GM19328 (cell line): ENCODE measurements around the gene HERC3.
A peak's percentile ranks its signal among the peaks of the same experiment; 100 is the strongest.

ENCODE experiments used
- ATAC-seq: cut with Tn5 transposase; IDR thresholded peaks from one replicate; pipeline ENCODE4 v1.9.1; 2021; ENCODE audit warnings: mild to moderate bottlenecking, moderate library complexity; ENCODE audit not compliant: unreplicated experiment

The HERC3 gene

DNA sequence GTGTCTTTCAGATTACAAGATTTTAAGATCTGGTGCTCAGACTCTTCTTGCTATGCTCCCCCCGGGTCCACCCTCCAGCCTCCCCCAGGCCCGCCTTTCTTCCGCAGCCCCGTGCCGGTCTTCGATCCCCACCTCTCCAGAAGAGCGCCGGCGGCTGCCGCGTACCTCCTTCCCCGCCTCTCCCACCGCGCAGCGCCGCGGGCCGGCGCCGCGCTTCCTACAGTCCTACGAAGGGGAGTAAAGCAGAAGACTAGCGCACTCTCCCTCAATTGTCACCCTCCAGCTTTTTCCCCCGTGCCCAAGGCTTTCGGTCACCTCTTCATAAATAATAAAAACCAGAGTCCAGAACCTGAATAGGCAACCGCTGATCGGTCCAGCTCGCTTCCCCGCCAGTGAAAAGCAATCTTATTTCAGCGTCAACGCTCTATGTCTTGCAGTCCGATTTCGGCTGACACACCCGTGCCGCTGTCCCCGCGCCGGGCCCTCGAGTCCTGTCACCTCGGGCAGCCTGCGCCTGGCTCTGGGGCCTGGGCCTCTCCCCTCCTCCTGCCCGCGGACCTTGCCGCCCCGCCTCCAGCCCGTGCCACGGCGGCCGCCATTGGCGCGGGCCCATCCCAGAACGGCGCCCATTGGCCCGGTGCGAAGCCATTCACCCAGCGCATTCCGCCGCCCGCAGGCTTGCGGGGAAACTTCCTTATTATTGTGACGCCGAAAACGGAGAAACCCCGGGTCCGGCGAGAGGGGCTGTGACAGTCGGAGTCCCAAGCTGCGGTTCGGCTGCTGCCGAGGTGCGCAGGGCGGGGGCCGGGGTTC, at the start of gene HERC3:
HERC3 (plus strand) TSS at position 694 of the 813 bp plus-strand sequence. CDS start 13,344 bp downstream, outside the sequence.
- peak; percentile 97 for ATAC-seq

DNA sequence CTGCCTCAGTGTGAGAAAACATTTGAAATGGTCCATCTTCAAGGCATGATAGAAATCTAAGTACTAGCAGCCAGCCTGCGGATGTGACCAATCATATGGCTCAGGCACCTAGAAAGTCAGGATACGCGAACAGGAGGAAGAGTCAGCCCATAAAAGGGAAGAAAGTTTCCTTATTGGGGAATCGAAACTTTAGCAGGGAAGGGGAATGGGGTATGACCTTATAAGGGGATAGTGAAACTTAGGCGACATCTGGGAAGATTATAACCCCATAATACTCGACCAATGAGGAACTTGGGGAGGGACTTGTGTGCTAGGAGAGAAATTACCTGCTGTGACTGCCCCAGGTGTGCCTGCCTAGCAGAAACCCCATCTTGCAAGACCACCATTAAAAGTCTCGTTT, 42.5 kb upstream of the HERC3 start:
- ATAC-seq, result no peak

DNA sequence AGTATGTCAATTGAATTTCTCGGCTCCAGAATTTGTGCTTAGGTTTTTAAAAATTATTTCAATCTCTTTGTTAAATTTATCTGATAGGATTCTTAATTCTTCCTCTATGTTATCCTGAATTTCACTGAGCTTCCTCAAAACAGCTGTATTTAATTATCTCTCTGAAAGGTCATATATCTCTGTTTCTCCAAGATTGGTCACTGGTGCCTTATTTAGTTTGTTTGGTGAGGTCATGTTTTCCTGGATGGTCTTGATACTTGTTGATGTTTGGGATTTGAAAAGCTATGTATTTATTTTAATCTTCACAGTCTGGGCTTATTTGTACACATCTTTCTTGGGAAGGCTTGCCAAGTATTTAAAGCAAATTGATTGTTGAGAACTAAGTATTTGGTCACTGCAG, 24.7 kb upstream of the HERC3 start:
- ATAC-seq, result no peak

GRCh38 chr4:88570001-88570400, 22.3 kb upstream of the HERC3 start:
- ATAC-seq, result no peak

GRCh38 chr4:88573276-88573980, 18.9 kb upstream of the HERC3 start:
- no peak for ATAC-seq

DNA sequence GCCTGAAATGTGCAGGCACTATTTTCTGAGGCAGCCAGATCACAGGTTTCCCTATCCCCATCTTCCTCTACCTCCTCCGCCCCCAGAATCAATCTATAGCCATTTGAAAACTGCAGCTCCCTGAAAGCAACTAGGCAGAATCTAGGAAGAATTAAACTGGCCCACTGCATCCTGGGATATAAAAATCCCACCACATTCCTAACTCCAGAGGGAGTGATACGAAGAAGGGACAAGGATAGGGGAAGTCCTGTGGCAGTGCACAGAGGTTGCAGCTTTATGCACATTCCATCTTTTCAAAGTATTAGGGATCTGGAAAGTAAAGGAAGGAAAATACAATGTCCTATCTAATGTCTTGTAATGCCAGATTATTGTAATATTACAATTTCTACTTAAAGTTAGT, 18.3 kb upstream of the HERC3 start:
- no peak for ATAC-seq

GRCh38 chr4:88575186-88575585, 17.1 kb upstream of the HERC3 start:
- no peak for ATAC-seq

GRCh38 chr4:88582493-88582892, 9.8 kb upstream of the HERC3 start:
- ATAC-seq, result no peak

- ATAC-seq, result no peak
Observed at GRCh38 chr4:88583631-88584470, 8.4 kb upstream of the HERC3 start.

- no peak for ATAC-seq
Observed at GRCh38 chr4:88584471-88584900, 7.8 kb upstream of the HERC3 start.

DNA sequence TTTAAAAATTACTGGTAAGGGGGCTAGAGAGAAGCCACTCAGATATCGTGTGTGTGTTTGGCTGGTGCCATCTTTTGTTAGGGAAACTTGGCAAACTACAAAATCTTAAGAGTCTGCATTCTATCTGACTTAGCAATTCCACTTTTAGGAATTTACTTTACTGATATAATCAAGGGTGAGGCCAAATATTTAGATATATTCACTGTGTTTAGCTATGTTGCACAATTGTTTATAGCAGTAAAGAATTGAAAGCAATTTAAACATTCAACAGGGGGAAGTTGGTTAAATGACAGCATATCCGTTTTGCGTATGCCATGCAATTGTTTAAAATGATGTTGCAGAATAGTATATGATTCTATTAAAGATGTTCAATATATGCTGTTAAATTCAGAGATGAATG, 6.4 kb upstream of the HERC3 start:
- no peak for ATAC-seq

DNA sequence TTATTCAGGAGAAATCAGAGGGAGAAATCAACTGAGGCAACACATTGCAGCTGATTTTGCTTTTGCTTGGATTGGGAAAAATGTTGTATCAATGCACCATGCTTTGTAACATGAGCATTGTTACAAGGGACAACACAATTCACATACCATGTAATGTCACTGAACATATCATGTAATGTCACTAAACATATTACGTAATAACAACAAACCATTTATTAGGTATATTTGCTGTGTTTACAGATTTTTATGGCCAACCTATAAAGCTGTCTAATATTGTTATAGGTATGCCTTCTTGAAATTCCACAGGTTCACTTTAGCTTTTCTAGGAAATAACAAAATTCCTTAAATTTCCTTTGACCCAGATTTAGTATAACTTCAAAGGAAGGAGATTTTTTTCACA, 5.0 kb upstream of the HERC3 start:
- no peak for ATAC-seq

- peak; percentile 77 for ATAC-seq
Observed at GRCh38 chr4:88592600-88593448, 544 bp downstream of the HERC3 start.

- no peak for ATAC-seq
Observed at GRCh38 chr4:88597970-88598660, 5.8 kb downstream of the HERC3 start.

GRCh38 chr4:88599298-88599697, 7.0 kb downstream of the HERC3 start:
- ATAC-seq, result no peak

DNA sequence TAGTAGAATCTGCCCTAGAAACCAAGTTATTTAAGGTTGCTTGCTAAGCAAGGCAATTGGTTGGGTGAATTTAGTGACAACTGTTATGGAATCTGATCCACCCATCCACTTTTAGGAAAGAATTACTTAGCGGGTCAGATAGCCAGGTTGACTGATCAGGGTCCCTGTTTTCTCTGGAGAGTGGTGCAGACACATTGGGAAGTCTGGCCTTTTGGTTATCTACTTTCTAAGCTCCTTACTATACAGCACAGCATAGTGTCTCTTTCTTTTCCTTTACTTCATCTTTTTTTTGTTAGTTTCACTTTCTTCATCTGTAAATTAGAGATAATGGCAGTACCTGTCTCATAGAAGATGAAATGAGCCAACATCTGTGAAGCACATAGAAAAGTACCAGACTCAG, 7.4 kb downstream of the HERC3 start:
- no peak for ATAC-seq

DNA sequence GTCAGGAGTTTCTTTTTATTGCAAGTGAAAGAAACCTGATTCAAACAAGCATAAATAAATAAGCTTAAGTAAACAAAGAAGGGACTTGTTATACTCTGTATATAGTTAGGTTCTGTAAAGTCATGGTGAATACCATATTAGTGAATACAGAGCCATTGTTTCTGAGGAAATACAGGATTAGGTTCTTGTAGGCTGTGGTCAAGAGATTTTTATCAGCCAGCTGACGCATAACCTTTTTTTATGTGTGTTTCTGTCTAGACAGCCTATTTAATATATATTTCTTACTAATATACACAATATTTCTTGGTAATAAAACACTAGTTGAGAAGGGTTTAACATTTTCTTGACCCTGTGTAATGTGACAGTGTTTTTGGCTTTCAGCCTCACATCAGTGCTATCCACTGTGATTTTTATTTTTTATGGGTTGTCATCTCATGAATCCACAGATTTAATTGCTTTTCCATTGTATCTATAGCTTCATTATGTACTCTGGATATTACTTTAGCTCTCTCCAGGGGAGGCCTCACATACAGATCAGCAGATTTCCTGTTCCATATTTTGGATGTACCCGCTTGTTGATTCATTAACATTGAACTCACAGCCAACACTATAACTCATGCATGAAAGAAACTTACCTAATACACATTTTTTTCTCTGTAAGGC, 8.0 kb downstream of the HERC3 start:
- ATAC-seq, result no peak

DNA sequence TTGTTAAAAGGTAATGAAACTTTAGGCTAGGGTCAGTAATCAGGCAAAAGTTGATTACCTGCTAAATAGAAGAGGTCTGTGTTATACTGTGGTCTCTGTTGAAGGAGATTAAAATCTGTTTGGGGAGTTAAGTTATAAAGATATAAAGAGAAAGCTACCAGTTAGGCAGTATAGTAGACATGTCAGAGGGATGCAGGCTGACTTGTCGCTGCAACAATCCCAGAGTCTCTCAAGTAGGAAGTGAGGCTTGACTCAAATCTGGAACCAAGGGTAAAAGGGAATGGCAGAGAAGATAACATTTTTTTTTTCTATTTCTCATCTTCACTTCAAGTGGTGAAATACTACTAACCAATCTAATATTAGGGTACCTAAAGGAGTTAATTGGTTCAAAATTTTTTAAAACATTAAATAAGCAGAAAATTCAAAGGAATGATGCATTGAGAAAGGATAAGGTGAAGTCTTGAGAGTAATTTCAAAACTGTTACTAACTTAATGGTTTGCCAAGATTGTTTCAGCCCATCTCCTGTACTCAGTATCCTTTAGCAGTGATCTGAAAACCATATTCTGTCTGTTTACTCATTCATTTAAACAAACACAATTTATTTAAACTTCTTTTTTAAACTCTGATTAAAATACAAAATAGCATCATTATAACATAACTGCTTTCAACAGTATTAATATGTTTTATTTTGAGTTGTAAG, 12.8 kb downstream of the HERC3 start:
- no peak for ATAC-seq

- ATAC-seq, result no peak
Observed at GRCh38 chr4:88605736-88606135, 13.5 kb downstream of the HERC3 start.
